Osteocyte (in vitro differentiated cells): ENCODE measurements around the gene AMOTL2. TPM values are rescaled to one million over a fixed set of nuclear protein-coding genes. Genes with fewer than 3 reads are reported as not detected.

ENCODE experiments used
- DNase-seq: peaks from one replicate; pipeline ENCODE4 v3.0.0; 2021; ENCODE audit warnings: mixed read lengths; ENCODE audit not compliant: unreplicated experiment; ENCODE audit errors: extremely low spot score
- H3K27ac Mint-ChIP-seq: one replicate; pipeline ENCODE4 v1.8.0; 2021; ENCODE audit warnings: mild to moderate bottlenecking, mixed read lengths; ENCODE audit not compliant: unreplicated experiment
- H3K27me3 Mint-ChIP-seq: one replicate; pipeline ENCODE4 v1.8.0; 2021; ENCODE audit warnings: mixed read lengths; ENCODE audit not compliant: unreplicated experiment
- H3K36me3 Mint-ChIP-seq: one replicate; pipeline ENCODE4 v1.8.0; 2021; ENCODE audit warnings: mixed read lengths; ENCODE audit not compliant: unreplicated experiment
- H3K4me1 Mint-ChIP-seq: one replicate; pipeline ENCODE4 v1.8.0; 2021; ENCODE audit warnings: mixed read lengths; ENCODE audit not compliant: unreplicated experiment
- H3K4me3 Mint-ChIP-seq: one replicate; pipeline ENCODE4 v1.8.0; 2021; ENCODE audit warnings: mild to moderate bottlenecking, moderate library complexity, mixed read lengths; ENCODE audit not compliant: unreplicated experiment
- H3K9me3 Mint-ChIP-seq: one replicate; pipeline ENCODE4 v1.8.0; 2021; ENCODE audit warnings: mixed read lengths; ENCODE audit not compliant: unreplicated experiment
- CTCF ChIP-seq: fragments of 200-600 bp; sonication (generic); IDR thresholded peaks from 2 replicates; pipeline ENCODE4 v1.5.0; 2021; ENCODE audit warnings: antibody characterized with exemption, mild to moderate bottlenecking, moderate library complexity
- total RNA-seq: library from RNA; stranded (reverse); gene quantifications from 2 replicates; pipeline ENCODE4 v1.2.1, GENCODE V29; 2021

Gene AMOTL2
- total RNA-seq, 1 donor from 2014 or later, result 195 TPM

GRCh38 chr3:134338516-134339261, 35.6 kb downstream of the AMOTL2 start:
- H3K4me3 Mint-ChIP-seq, result no peak overlapping the region
- no peak overlapping the region for H3K27ac Mint-ChIP-seq

GRCh38 chr3:134338201-134338512, 36.1 kb downstream of the AMOTL2 start:
- Mint-ChIP-seq H3K27me3 (no peaks in the 10 kb centered on the region), H3K36me3 (no peaks in the 10 kb centered on the region), H3K27ac (no peak overlapping the region), H3K4me3 (no peak overlapping the region), H3K9me3 (no peaks in the 10 kb centered on the region), H3K4me1 (peaks cover 64% of the 10 kb centered on the region)
- no peak for TF ChIP-seq CTCF
- no peak for DNase-seq

More at GRCh38 chr3:134338516-134339261, 35.6 kb downstream of the AMOTL2 start:
- H3K9me3 Mint-ChIP-seq, result no peaks in the 10 kb centered on the region
- H3K4me1 Mint-ChIP-seq, result peaks cover 61% of the 10 kb centered on the region
- no peak for TF ChIP-seq CTCF
- no peak for DNase-seq
- no peaks in the 10 kb centered on the region for H3K27me3 Mint-ChIP-seq
- H3K36me3 Mint-ChIP-seq, result no peaks in the 10 kb centered on the region

- Mint-ChIP-seq H3K36me3 (no peaks in the 10 kb centered on the region), H3K4me3 (no peak overlapping the region), H3K4me1 (peaks cover 69% of the 10 kb centered on the region), H3K27me3 (no peaks in the 10 kb centered on the region), H3K9me3 (no peaks in the 10 kb centered on the region), H3K27ac (no peak overlapping the region)
- no peak for TF ChIP-seq CTCF
- no peak for DNase-seq
Measured at GRCh38 chr3:134337511-134338200, 36.6 kb downstream of the AMOTL2 start.

GRCh38 chr3:134337071-134337482, 37.2 kb downstream of the AMOTL2 start:
- no peak for TF ChIP-seq CTCF
- no peaks in the 10 kb centered on the region for H3K9me3 Mint-ChIP-seq
- no peaks in the 10 kb centered on the region for H3K36me3 Mint-ChIP-seq
- H3K27me3 Mint-ChIP-seq, result no peaks in the 10 kb centered on the region
- no peak for DNase-seq
- H3K4me1 Mint-ChIP-seq, result peaks cover 75% of the 10 kb centered on the region
- H3K4me3 Mint-ChIP-seq, result no peak overlapping the region
- H3K27ac Mint-ChIP-seq, result no peak overlapping the region

GRCh38 chr3:134336587-134336986, 37.7 kb downstream of the AMOTL2 start:
- Mint-ChIP-seq H3K4me3 (no peak overlapping the region), H3K4me1 (peaks cover 80% of the 10 kb centered on the region), H3K9me3 (no peaks in the 10 kb centered on the region)

More at GRCh38 chr3:134336587-134336986, 37.7 kb downstream of the AMOTL2 start:
- H3K27ac Mint-ChIP-seq, result no peak overlapping the region
- no peaks in the 10 kb centered on the region for H3K36me3 Mint-ChIP-seq
- no peak for DNase-seq
- no peaks in the 10 kb centered on the region for H3K27me3 Mint-ChIP-seq
- no peak for TF ChIP-seq CTCF
